NCI-H2227 (cell line): ENCODE measurements around the gene CADPS2.
A peak's percentile ranks its signal among the peaks of the same experiment; 100 is the strongest.

Source experiments
- DNase-seq: peaks from one replicate; lab custom pipeline; 2025; ENCODE audit not compliant: unreplicated experiment; lab: John Stamatoyannopoulos, UW

The CADPS2 gene

DNA sequence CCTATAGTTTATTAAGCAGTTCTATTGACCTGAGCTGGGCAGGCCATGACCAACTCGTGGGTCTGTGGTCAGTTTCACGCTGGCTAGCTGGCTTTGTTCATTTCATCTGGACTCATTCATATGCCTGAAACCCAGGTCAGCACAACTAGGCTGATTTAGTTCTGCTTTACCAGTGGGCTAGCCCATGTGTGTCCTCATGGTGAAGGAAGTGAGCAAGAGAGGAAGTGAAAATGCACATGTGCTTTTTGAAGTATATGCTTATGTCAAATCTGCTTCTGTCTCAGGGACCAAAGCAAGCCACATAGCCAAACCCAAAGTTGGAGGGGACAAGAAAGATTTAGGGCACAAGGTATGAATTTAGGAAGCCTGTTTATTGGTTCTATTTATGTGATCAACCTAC lies 341.8 kb downstream of the CADPS2 start:
- no peak for DNase-seq

- no peak for DNase-seq
Measured at GRCh38 chr7:122543891-122544290, 342.4 kb downstream of the CADPS2 start.

DNA sequence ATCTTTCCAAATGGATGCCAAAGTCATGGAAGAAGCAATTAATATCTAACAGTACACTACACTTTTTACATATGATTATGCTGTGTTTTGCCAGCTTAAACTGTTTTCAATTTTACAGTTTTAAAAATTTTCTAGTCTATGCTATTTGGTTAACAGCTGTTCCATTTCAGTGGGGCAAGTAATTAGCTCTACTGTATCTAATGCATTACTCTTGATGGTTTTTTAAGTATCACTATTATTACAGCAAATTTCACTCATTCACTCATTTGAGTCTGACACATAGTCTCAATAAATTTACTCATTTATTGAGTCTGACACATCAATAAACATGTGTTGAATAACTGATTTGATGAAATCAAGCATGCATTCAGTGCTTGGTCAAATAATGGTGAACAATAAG lies 343.1 kb downstream of the CADPS2 start:
- no peak for DNase-seq

DNA sequence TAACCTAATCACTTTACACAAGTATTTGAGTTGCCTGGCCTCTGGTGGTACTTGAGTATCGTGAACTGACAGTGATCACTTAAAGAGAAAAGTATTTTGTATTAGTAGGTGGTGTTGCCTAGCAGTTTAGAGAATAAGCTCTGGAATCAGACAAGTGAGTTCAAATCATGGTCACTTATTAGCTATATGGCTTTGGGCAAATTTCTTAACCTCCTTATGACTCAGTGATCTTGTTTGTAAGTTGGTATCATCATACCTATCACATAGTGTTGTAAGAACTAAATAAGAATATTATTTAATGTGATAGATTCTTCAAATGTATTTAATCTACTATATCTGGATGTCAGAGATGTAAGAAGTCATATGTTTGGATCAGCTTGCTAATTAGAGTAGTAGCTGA lies 351.2 kb downstream of the CADPS2 start:
- no peak for DNase-seq

DNA sequence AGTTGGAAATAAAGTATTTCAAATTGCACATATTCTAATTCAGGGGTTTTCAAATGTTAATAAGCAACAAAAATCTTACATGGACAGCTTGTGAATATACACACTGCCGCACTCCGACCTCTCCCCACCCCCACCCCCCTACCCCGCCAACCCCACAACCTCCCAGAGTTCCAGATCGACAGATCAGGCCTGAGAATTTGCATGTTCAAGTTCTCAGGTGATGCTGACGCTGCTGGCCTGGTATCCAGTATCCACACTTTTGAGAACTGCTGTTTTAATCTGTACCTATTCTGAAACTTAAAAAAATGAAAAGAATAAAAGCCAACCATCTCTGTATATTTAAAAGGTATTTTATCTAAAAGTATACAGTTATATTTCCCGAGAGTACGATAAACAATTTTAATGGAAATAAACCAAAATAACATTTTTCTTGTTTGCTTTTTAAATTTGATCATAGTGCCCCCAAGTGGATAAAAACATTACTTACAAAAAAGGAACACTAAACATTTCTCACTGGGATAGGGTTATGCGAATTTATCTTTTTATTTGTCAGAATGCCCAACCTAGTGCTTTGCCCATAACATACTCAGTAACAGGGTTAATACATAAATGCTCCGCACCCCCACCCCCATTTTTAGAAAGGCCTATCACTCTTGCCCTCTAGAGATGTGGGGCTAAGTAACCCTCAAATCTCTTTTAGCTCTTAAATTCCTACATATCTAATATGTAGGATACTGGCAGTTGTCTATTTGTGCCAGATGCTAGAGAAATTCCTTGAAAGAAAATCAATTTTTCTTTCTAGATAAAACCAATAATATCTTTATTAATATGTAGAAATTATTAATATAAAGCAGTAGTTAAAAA lies 353.6 kb downstream of the CADPS2 start:
- no peak for DNase-seq

GRCh38 chr7:122528879-122529481 lies 357.3 kb downstream of the CADPS2 start:
- DNase-seq: peak; percentile 41

GRCh38 chr7:122525355-122525754 lies 360.9 kb downstream of the CADPS2 start:
- DNase-seq: no peak

GRCh38 chr7:122521767-122522166 lies 364.5 kb downstream of the CADPS2 start:
- DNase-seq: no peak

DNA sequence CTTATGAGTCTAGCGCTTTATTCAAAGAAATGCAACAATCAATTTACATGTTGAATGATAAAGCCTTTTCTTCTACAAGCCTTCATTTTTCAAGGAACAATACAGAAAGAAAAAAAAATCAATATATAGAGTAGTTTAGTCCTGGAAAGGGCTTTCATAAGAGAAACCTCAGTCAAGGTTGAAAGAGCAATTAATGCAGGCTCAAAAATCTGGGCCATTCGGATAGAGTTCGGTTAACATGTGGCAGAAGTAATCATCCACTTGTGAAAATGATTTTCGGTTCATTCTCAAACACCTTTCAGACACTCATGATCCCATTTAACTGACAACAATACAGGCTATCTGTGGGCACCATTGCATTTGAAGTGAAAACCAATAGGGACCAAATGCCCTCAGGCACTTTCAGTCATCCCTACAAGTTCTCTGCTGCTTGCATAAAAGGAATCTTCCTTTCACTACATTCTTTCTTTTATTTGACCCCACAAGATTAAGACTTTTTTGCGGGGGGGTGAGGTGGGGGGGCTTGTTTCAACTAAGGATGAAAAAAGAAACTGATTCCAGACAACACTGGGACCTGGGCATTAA lies 365.2 kb downstream of the CADPS2 start:
- no peak for DNase-seq

DNA sequence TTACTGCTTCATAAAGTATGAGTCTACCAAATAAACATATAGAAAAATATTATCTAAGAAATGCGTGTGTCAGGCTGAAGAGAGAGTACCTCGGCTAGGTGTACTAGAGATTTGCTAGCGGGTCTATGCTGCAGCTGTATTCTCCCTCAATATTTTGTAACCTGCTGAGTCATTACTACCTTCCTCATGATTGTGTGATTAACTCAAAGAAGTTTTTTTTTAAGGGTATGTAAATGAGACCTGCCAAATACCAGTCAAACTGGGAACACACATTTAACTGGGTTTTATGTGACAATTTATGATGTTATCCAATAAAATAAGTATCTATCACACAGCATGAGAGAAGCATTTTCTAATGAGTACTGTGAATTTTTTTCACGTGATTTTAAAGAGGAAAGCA lies 367.8 kb downstream of the CADPS2 start:
- DNase-seq: no peak

- no peak for DNase-seq
Measured at GRCh38 chr7:122517576-122517975, 368.7 kb downstream of the CADPS2 start.

DNA sequence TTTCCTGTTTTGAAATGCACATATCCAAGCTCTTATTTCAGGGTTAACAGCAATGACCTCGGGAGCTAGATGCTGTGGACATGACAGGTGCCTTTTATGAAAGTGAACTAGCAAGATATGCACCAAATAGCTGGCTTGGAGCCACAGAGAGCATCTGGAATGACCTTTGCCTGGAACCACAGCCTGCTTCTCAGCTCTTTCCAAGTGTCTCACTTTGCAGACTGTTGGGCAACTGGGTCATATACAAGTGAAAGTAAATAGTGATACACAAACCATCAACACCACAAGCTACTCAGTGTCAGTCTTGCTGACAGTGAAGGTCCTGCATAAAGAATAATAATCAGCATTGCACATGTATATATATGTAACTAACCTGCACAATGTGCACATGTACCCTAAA lies 370.9 kb downstream of the CADPS2 start:
- DNase-seq: no peak

DNA sequence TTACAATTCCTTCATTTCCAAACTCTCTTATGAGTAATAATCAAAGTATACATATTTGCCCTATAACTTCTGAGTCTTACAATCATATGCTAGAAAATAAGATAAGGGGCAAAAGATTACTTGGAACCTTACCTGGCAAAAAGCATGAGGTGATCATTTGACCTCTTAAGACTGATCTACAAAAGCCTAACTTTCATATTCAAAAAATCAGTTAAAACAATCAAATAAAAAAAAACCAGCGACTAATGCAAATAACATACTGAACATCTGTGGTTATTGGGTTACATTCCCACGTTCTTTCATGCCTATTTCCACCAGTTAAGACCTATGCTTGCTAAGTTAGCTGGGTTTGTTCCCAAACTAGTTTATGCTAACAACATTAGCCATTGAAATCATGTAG lies 375.0 kb downstream of the CADPS2 start:
- no peak for DNase-seq

- no peak for DNase-seq
Measured at GRCh38 chr7:122507591-122507990, 378.7 kb downstream of the CADPS2 start.

DNA sequence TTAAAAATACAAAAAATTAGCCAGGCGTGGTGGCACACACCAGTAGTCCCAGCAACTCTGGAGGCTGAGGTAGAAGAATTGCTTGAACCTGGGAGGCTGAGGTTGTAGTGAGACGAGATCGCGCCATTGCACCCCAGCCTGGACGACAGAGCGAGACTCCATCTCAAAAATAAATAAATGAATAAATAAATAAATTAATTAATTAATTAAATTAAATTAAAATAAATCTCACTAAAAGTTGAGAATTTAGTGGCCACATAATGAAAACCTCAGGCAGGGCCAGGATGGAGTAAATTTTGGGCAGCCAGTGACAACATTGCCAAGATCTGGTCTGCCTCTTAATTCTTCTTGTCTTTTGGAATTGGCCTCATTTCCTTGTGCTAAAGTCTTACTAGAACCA lies 394.3 kb downstream of the CADPS2 start:
- DNase-seq: no peak

- DNase-seq: no peak
Measured at GRCh38 chr7:122488241-122488640, 398.0 kb downstream of the CADPS2 start.

- no peak for DNase-seq
Measured at GRCh38 chr7:122487131-122487530, 399.1 kb downstream of the CADPS2 start.

DNA sequence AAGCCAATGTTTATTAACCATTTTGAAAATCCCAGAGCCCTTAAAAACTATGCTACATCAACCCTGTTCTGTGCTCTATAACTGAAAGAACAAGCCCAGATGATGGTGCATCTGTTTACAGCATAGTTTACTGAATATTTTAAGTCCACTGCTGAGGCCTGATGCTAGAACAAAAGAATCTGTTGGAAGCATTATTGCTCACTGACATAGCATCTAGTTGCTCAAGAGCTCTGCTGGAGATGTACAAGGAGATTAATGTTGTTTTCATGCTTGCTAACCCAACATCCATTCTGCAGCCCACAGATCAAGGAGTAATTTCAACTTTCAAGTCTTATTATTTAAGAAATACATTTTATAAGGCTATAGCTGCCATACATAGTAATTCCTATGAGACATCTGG lies 400.4 kb downstream of the CADPS2 start:
- no peak for DNase-seq

DNA sequence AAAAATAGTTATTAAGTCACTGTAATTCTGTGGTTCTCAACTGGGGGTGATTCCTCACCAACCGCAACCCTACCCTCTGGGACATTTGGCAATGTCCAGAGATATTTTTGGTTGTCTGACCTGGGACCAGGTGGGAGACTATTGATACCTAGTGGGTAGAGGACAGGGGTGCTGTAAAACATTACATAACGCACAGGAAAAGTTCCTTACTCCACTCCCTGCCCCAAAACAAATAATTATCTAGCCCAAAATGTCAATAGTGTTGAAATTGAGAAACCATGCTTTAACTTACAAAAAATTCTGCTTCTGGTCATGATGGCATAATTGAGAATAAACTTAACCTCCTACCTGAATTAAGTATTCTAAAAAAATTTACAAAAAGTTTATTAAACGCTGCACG lies 404.0 kb downstream of the CADPS2 start:
- no peak for DNase-seq

DNA sequence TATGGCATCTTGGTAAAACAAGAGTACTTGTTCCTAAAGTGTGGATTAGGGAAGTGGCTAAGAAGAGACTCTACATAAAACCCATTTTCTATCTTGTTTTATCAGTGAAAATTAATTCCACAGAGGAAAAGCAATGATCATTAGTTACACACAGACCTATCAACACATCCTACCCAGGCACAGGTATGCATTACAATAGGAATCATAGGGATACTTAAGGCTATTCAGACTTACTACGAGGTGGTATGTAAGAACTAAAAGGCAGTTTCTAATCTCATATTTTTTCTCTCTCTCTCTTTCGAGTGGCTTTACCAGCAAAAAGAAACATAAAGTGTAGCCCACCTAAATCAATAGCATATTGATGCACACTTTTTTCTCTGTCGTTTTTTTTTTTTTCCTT lies 415.4 kb downstream of the CADPS2 start:
- DNase-seq: no peak

DNA sequence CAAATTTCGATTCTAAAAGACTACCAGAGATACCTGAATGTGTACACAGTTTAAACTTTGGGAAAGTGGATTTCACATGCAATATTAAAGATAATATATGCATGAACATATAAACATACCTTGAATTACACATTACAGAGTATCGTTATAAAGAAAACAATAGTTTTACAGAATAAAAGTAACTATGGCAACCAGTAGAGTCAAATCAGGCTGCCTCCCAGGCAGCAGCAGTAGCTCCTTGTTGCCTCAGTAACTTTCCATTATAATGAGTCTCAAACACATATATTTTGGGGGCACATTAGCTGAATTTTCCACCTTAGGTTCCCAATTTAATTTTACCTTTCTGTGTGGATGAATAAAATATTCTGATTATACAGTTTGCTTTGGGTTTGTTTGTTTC lies 417.3 kb downstream of the CADPS2 start:
- no peak for DNase-seq

- DNase-seq: no peak
Measured at GRCh38 chr7:122467661-122468449, 418.4 kb downstream of the CADPS2 start.
